HG03354 (cell line): ENCODE data around the gene RLF.

Experiments
- ATAC-seq: cut with Tn5 transposase; IDR thresholded peaks from one replicate; pipeline ENCODE4 v1.9.1; 2021; ENCODE audit warnings: mild to moderate bottlenecking; ENCODE audit not compliant: unreplicated experiment, poor library complexity, severe bottlenecking

Gene RLF

DNA sequence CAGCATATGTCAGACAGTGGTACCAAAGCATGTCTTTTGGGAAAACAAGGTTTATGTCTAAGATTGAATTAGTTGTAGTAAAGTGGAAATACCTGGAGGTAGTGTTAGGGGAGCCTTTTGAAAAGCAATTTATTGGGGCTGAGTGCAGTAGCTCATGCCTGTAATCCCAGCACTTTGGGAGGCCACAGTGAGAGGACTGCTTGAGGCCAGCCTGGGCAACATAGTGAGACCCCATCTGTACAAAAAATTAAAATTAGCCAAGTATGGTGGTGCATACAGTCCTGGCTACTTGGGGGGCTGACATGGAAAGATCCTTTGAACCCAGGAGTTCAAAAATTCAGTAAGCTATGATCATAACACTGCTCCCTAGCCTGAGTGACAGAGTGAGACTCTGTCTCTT is 104.1 kb downstream of the RLF start:
- ATAC-seq = no peak

DNA sequence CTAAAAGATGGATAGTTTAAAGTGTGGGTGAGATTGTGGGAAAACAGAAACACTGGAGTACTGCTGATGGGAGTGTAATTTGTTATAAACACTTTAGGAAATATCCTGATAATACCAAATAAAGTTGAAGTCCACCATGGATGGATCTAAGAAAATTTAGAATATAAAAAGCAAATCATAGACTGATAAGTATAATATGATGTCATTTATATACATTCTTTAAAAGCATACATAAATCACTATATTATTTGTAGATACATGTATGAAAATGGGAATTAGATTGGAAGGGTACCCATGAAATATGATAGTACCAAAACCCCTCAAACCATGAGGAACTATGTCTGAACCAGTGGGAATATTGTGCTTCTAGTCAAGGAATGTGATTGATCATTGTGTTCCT is 104.7 kb downstream of the RLF start:
- no peak for ATAC-seq

DNA sequence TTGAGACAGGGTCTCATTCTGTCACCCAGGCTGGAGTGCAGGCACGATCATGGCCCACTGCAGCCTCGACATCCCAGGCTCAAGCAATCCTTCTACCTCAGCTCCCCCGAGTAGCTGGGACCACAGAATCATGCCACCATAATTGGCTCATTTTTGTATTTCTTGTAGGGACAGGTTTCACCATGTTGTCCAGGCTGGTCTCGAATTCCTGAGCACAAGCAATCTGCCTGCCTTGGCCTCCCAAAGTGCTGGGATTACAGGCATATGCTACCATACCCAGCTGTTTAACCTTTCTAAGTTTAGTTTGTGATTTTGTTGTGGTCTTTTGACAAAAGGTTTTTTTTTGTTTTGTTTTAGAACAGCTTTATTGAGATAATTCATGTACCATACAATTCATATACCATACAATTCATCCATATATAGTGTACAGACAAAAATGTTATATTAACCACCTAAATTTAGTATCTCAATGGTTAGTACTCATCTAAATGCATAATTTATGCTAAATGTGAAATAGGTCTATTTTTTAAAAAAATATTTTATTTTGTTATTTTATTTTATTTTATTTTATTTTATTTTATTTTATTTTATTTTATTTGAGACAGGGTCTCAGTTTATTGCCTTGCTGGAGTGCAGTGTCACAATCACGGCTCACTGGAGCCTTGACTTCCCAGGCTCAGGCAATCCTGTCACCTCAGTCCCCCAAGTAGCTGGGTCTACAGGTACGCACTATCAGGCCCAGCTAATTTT is 105.8 kb downstream of the RLF start:
- ATAC-seq = no peak

DNA sequence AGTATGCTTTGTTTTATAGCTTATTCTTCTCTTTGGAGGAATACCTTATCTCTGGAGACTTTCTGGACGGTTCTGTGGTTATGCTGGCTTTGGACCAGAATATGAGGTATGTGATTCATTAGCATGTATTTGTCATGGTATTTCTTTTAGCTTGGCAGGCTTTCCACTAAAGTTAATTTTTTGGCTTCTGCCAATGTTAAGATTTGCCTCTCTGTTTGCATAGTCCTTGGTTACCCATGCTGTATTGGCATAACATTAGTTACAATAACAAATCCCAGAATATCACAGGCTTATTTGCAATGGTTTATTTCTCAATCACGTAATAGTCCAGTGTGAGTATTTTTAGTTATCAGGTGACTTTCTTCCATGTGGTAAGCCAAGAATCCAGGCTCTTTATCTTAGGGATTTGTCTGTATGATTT is 106.6 kb downstream of the RLF start:
- no peak for ATAC-seq

DNA sequence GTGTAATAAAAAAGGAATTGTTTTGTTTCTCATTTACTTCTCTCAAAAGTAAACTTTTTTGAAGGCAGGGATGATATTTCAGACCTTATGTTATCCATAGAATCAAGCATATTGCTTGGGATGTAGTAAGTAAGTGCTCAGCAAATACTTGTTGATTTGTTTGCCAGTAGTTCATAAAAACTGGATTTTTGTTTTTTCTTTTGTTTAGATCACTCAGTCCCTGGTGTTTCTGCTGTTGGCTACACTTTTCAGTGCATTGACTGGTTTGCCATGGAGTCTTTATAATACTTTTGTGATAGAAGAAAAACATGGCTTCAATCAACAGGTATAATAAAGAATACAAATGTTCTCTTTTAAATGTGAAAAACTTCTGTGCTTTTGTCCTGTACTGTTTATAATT is 107.0 kb downstream of the RLF start:
- no peak for ATAC-seq

DNA sequence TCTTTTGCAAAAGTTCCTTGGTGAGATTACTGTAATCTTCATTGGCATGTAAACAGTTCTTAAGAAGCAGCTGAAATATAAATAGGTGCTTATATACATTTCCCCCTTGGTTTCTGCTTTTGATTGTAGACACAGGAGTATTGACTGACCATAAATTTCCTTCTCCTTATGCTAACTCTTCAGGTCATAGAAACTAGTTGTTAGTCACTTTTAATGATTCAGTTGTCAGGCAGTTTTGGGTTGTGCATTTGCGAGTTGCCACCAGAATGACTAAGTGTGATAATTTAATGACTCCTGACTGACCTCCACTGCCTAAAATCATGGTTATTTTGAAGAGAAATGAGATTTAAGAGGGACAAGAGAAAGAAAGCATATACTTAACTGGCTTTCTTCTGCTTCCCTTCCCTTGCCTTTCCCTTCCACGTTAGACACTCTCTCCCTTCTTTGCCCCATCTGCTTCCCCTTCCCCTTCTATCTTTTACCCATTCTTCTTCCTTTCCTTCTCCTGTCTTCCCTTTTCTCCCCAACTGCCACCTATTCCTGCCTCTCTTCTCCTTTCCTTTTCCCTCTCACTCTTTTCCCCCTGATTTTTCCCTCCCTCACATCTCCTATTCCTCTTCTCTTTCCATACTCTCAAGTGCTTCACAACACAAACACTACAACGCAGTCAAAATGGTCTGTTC is 109.1 kb downstream of the RLF start:
- no peak for ATAC-seq

DNA sequence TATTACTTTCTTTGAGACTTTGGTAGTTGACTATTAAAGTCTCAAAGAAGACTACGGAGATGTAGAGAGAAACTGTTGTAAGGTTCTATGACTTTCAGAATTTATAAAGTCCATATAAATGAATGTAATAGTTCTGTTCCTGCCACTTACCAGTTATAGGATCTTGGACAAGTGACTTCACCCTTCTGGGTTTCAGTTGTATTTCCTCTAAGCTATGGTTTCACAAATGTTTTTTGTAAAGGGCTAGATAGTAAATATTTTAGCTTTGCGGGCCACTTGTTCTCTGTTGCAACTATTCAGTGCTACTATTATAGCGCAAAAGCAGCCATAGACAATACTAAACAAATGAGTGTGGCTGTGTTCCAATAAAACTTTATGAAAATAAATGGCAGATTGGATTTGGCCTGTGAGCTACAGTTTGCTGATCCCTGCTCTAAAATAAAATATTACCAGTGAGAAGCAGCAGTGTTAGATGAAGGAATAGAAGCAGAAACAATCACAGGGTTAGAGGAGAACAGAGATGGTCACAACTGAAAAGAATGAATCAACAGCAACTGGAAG is 111.5 kb downstream of the RLF start:
- ATAC-seq = no peak

DNA sequence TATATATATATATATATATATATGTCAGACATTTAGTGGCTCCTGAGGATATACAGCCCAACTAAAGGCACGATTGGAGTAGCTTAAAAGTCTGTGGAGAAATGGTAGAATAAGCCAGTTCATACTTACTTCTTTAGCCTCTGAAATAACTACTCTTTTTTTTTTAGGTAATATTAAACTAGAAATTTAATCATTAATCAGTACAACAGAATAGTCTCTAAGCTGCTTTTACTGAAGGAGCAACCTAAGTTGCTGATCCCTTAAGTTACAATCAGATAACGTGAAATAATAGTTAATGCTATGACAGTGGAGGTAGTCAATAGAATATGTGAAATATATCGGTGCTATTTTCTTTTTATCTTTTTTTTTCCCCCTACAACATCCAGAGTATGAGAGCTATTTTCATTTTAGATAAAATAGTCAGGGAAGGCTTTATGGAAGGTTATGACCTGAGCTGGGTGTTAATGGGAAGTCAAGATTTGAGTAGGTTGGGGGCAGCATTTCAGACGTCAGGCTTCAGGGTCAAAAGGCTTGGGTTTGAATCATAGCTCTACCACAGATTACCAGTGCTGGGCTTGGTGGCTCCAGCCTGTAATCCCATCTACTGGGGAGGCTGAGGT is 112.5 kb downstream of the RLF start:
- no peak for ATAC-seq

DNA sequence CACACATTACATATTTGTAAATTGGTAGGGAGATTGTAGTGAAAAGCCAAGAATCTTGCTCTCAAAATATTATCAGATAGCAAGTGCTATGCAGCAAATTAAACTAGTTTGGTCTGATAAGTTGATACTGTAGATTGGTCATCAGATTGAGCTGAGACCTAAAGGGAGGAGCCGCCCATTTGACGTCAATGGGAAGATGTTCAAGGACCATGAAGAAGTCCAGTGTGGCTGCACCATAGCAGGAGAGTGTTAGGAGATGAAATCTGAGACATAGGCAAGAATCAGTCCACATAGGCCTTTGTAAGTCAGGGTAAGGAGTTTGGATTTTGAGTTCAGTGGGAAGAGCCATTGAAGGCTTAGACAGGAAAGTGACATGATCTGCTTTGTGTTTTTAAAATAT is 113.1 kb downstream of the RLF start:
- ATAC-seq = no peak

DNA sequence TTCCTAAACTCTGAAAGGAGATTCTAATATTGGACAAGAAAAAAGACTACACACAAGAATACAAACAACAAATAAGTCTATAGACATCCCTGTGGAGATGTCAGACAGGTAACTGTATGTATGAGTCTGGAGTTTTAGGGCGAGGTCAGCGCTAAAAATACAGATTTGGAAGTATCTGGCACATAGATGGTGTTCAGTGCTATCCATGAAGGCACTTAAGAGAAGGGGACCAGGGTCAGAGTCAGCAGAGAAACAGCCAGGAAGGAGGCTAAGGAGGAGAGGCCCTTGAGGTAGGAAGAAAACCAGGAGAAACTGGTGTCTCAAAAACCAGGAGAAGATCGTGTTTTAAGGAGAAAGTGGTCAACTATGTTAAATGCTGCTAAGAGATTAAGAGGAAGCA is 114.9 kb downstream of the RLF start:
- ATAC-seq = no peak

DNA sequence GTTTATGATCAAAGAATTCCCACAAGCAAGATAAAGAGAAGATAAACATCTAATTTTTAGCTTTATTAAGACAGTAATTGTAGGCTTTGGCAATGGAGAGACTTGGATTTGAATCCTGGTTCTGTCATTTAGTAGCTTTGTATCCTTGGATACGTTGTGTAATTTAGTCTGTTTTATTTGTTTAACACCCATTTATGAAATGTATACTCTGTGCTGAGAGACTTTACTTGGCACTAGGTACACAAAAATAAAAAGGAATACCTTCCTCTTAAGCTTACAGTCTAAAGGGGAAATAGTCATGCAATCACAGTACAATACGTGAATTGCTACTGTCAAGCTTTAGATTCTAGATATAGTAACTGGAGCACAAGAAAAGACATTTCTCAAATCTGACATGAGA is 120.7 kb downstream of the RLF start:
- no peak for ATAC-seq
